ENCODE data around the gene MYH13.

DNA sequence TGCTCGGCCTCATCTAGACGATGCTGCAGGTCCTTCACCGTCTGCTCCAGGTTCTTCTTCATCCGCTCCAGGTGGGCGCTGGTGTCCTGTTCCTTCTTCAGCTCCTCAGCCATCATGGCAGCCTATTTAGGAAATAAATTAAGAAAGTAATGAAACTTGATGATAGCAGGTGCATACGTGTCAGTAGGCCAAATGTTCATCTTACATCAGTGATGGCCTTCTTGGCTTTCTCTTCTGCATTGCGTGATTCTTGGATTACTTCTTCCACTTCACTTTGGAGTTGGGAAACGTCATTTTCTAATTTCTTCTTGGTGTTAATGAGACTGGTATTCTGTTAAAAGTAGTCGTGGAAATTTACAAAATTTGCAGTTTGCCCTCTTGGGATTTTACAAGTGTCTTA lies 20.1 kb upstream of the MYH13 start:
- TF ChIP-seq, protein P1, sequence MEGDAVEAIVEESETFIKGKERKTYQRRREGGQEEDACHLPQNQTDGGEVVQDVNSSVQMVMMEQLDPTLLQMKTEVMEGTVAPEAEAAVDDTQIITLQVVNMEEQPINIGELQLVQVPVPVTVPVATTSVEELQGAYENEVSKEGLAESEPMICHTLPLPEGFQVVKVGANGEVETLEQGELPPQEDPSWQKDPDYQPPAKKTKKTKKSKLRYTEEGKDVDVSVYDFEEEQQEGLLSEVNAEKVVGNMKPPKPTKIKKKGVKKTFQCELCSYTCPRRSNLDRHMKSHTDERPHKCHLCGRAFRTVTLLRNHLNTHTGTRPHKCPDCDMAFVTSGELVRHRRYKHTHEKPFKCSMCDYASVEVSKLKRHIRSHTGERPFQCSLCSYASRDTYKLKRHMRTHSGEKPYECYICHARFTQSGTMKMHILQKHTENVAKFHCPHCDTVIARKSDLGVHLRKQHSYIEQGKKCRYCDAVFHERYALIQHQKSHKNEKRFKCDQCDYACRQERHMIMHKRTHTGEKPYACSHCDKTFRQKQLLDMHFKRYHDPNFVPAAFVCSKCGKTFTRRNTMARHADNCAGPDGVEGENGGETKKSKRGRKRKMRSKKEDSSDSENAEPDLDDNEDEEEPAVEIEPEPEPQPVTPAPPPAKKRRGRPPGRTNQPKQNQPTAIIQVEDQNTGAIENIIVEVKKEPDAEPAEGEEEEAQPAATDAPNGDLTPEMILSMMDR (IDR thresholded peaks at IDR 0.05; ENCODE audit: low read depth, low read length), result no peak
- TF ChIP-seq EZH2phosphoT487 (IDR thresholded peaks at IDR 0.05; ENCODE audit: low read depth), result no peak

All from OCI-LY3 (cell line).